HuH-7 (cell line): Measurements from ENCODE around the gene HSPB6.

ENCODE experiments used
- DNase-seq: peaks from one replicate; pipeline ENCODE4 v3.0.0; 2011; ENCODE audit warnings: low spot score

The HSPB6 gene

DNA sequence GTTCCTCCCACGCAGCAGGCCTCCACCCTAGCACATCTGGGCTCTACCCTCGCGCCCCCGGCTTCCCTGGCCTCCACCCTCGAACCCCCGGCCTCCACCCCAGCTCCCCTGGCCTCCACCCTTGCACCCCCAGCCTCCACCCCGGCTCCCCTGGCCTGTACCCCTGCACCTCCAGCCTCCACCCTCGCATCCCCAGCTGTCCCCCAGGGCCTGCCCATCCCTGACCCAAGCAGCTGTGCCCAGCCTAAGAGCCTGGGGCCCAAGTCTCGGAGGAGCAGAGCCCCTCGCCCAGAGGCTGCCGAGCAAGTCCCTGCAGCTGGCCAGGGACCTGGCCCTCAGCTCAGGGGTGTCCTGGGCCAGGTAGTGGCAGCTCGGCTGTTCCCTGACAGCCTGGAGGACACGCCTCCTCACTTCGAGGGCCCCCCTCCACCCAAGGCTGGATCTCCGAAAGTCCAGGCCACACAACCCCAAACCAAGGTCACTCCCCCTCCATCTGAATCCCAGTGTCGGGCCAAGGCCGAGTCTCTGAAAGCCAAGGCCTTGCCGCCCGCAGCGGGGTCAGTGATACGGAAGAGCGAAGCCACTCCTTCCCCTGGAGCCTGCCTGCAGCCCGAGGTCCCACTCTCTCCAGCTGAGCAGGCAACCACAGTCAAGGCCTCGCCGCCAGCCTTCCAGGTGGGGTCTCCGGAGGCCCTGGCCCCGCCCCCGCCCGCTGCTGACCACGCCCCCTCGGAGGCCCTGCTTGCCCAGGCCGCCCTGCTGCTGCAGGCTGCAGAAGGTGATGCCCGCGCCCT lies 10.7 kb upstream of the HSPB6 start:
- no peak for DNase-seq

DNA sequence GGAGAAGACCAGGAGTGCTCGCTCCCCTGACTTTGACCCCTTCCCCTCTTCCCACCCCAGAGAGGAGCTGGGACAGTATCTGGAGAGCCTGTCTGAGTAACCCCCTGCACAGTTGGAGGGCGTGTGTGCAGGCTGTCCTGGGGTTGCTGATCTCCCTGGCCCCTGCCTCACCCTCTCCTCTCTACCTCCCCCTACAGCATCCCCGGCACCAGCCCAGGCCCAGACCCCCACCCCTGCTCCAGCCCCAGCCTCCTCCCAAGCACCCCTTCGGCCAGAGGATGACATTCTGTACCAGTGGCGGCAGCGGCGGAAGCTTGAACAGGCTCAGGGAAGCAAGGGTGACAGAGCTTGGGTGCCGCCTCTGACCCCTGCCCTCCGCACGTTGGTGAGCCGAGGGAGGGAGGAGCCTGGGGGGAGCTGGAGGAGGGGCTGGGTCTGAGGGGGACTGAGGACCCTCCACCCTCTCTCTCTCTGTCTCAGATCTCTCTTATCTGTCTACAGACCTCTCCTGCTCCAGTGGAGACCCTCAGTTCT lies 9.8 kb upstream of the HSPB6 start:
- no peak for DNase-seq

DNA sequence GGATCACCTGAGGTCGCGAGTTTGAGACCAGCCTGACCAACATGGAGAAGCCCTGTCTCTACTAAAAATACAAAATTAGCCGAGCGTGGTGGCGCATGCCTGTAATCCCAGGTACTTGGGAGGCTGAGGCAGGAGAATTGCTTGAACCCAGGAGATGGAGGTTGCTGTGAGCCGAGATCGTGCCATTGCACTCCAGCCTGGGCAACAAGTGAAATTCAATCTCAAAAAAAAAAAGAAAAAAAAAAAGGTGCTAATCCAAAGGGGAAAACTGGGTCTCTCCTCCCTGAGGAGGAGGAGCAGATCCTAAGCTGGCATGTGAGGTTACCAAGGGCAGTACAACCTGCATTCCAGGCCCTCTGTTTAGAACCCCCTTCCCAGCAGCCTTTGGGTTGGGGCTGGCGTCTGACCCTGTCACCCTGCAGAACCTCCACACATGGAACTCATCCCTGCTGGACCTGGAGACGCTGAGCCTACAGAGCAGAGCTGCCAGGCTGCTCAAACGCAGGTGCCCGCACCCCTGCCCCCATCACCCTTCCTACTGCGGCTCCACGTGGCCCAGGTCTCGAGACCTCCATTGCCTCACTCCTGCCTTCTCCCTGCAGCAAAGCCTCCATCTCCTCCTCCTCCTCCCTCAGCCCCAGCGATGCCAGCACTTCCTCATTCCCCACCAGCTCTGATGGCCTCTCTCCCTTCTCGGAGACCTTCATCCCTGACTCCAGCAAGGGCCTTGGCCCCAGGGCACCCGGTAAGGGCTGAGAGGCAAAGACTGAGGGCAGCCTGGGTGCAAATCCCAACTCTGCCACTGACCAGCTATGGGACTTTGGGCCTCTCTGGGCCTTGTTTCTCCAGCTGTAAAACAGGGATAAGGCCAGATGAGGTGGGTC lies 7.8 kb upstream of the HSPB6 start:
- DNase-seq: no peak

DNA sequence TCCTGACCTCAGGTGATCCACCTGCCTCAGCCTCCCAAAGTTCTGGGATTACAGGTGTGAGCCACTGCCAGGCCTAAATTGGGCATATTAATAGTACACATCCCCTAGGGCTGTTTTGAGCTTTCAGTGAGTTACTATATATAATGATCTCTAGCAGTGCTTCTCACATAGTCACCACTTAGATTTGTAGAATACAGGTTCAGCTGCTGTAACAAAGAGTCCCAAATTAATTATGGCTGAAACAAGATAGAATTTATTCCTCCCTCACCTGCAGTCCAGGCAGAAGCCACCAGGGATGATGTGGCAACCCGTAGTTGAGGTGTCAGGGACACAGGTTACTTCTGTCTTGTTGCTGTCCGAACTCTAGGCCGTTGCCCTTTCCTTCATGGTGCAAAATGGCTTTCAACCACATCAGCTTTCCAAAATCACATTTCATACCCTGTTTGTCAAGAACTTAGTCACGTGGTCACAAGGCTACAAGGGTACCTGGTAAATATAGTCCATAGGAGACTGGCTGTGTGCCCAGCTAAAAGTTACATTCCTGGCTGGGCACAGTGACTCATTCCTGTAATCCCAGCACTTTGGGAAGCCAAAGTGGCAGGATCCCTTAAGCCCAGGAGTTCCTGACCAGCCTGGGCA lies 4.0 kb upstream of the HSPB6 start:
- DNase-seq: no peak

DNA sequence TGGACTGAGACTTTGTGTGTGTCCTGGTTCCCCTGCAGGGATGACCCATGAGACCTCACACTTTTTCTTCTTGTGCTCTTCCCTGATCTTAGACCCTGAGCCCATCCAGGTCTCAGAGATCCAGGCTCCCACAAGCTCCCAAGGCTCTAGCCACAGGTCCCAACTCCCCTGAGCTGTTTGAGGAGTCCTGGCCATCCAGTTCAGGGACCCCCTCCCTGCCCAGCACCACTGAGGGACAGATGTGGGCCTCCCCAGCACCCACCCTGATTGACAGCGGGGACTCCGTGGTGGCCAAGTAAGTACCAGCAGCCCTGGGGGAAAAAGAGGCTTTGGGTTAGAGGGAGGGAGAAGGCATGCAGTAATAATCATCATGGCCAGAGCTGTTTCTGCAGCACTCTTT lies 2.9 kb upstream of the HSPB6 start:
- no peak for DNase-seq

DNA sequence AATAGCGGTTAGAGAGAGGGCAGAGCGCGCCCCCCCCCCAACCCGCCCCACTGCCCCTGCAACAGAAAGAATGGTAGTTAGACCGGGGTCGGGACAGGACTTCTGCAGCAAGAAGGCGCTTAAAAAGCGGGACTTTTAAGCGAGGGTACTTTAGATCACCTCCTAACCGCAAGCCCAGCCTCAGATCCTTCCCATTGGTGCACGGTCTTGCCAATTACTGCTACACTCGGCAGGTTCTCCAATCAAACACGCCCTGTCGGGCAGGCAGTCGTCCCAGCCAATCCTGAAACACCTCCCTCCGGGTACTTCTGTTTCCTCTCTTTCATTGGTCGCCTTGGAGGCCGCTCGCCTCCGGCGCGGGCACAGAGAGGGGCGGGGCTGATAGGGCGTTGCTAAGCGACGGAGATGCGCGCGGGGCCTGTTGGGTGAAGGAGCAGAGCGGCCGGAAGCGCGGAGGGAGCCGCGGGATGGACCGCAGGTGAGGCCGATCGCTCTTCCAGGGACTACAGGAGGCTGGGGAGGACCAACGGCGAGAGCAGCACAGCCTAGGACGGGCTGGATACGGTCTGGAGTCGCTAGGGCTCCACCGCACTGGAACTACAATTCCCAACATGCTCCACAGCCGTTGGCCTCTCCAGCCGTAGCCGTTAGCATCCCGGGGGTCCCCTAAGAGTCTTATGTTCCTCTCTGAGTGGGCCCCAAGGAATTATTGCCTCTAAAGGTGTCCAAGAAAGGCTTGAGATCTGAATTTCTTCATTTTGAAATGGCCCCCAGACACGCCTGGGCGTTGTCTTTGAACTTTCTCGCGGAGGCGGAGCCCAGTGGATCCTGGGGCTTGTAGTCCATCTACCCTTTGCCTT lies 1.1 kb upstream of the HSPB6 start, which contains the start of gene PROSER3:
Gene PROSER3, plus strand, starts transcription at position 428 of the 860 bp plus-strand sequence. Its CDS starts 40 bp downstream, at position 468.
- peak; percentile 100 for DNase-seq

DNA sequence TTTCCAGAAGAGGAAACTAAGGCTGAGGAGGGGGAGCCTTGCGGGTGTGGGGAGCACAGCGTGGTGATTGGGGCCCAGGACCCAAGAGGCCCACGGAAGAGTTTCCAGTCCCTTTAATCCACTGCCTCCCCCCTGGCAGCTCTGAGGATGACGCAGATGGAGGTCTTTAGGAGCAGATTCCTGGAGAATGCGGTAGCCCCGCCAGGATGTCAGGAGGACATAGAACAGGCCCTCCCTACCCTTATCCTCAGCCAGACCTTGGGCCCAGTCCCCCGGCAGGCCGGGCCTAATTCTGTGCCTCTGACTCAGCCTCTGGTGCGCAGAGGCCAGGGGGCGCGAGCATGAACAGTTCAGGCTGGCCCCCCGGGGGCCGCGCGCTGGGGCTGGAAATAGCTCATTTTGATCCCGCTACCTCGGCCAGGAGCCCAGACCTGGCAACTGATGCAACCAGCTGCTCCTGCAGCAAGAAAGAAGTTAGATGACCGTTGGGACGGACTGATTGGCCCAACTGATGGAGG lies 461 bp upstream of the HSPB6 start:
- no peak for DNase-seq

DNA sequence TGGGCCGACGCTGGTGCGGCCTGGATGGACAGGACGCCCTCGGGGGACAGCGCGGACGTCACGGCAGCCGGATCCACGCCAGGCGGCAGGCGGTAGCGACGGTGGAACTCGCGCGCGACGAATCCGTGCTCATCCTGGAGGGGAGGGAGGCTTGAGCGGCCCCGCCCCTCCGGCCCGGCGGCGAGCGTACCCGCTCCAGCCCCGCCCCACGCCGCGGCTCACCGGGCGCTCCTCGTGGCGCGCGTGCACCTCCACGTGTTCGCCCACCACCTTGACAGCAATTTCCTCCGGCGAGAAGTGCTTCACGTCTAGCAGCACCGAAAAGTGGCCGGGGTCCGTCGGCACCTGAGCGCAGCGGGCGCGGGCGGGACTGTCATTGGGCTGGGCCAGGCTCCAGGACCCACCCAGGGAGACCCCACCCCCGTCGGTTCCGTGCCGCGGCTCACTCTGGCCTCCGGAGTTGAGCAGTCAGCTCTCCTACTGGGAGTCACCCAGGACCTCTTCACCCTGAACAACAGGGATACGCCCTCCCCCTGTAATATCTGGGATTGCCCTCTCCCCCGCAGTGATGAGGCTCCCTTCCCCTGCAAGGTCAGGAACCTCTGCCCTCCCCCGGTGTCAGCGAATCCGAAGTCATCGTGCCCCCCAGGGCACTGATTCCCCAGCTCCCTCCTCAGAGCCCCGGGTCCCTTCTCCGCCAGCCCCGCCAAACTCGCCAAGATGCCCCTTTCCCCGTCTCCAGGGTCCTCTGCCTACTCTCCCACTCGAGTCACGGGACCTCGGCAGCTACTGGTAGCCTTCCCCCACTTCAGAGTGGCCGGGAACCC lies 1.1 kb downstream of the HSPB6 start:
- DNase-seq: no peak

DNA sequence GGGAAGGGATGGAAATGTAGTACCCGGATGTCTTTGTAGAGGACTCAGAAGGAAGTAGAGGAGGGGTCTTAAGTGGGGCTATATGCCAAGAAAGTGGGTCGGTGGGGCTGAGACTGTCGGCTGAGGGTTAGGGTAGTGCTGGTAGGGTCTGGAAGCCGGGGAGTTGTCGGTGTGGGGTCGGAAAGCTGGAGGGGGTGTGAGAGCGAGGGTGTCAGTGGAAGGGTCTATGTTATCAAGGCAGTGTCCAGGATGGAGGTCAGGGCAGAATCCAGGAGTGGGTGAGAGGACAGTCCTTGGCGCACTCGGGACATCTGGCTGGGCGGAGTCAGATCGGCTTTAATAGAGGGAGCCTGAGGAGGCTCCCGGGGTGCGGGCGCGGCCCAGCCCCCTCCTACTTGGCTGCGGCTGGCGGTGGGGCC lies 1.7 kb downstream of the HSPB6 start:
- DNase-seq: no peak

DNA sequence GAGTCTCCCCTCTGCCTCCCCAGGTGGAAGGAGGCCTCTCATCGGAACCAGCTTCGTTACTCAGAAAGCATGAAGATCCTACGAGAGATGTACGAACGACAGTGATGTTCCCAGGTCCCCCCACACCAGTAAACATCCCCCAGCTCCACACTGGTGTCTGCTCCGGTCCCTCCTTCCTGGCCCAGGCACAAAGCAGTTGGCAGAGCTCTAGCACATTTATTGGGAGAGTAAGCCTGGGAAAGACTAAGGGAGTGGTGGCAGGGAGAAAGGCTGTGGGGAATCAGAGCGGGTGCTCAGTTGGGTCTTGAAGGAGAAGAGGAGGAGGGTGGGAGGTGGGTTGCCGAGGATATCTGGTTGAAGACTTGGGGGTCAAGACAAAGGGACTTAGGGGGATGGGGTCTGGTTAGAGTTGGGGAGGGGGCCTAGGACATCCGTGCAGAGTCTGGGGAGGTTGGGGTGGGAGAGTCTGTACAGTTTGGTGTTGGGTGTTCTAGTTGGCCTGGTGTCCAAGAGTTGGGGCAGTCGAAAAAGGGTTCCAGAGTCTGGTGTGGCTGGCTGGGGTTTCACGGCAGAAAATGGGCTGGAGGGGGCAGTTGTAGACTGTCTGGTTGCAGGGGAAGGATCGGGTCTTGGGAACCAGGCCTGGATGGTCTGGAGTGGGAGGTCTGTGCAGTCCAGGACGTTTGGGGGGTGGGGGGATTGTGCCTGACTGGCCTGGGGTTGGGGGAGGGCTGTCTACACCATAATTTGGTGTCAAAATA lies 2.3 kb downstream of the HSPB6 start:
- no peak for DNase-seq

DNA sequence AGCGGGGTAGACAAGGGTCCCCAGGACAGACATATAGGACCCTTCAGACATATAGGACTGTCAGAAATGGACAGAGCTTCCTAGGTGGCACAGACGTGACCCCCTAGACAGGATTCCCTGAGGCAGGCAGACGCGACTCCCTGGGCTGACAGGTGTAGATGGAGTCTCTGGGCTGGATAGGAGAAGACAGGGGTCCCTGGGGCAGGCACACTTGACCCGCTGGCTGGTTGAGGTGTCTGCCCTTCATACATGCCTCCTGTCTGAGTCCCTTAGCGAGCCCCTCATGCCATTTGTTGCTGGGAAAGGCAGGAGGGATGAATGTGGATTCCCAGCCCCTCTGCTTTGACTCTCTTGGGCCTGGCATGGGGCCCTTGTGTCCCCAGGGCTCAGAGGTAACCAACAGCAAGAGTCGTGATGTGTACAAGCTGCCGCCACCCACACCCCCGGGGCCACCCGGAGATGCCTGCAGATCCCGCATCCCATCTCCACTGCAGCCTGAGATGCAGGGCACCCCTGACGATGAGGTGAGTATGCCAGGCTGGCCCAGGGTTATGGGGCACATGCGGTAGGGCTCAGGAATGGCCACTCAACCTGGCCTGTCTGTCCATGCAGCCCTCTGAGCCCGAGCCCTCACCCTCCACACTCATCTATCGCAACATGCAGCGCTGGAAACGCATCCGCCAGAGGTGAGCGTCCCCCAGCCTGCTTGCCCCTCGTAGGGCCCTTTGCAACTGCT lies 3.0 kb downstream of the HSPB6 start:
- DNase-seq: no peak

DNA sequence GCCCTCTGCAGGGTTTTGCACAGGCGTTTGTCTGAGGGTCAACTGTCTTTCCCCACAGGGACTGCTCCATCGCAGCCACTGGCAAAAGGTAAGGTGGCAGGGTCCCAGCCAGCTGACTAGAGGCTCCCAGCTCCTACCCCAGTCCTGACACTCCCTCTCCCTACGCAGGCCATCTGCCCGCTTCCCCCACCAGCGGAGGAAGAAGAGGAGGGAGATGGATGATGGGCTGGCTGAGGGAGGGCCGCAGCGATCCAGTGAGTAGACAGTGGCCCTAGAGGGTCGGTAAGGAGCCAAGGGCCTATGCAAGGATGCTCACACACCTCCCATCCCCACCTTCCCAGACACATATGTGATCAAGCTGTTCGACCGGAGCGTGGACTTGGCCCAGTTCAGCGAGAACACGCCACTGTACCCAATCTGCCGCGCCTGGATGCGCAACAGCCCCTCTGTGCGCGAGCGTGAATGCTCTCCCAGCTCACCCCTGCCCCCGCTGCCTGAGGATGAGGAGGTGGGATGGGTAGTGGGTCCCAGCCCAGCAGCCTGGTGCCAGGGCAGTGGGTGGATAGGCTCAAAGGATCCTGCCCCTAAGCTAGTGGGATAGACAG lies 4.0 kb downstream of the HSPB6 start:
- DNase-seq: no peak

DNA sequence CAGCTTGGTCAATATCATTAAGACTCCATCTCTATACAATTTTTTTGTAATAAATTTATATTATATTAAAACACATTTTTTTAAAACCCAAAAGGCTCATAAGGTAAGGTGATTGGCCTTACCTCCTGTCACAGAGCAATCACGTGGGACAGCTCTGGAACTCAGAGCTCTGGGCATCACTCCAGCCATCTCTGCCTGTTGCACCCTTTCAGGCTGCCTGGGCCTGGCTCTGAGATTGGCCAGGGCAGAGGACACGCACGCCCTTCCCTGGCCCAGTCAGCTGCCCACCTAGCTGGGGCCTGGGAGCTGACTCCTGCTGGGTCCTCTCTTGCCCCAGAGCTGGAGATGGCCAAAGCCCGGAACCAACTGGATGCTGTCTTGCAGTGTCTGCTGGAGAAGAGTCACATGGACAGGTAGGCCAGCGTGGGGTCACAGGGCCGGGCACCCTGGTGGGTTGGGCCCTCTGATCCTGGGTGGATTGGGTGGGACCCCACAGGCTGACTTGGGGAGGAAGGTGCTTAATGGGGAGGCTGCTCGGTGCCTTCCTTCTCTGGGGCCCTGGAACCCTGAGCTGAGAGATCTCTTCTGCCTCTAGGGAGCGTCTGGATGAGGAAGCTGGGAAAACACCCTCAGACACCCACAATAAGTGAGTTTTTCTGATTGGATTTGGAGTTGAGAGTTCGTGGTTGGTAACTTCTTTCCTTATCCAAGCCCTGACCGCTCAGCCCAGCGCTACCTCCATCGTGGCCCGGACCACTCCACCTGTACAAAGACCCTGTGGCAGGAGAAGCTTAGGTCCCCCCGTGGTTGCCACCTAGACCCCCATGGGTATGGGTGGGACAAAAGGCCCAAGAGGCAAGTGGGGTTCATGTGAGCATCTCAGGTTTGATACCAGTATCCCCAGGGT lies 4.7 kb downstream of the HSPB6 start:
- DNase-seq: no peak

DNA sequence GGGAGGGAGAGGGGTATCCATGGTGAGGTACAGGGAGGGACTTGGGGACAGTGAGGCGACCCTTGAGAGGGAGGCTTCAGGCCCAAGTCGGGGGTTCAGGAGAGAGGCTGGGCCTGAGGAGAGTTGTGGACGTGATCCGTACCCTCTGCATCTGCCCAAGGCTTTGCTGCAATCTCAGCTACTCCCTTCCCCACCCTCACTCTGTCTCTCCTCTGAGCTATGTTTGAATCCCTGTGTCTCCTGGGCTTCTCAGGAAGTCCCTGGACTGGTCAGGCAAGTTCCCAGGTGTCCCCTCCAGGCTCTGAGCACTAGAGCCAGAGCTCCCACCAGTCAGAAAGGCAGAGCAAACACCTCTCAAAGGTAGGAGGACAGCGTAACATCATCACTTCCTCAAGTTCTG lies 6.7 kb downstream of the HSPB6 start:
- DNase-seq: no peak

DNA sequence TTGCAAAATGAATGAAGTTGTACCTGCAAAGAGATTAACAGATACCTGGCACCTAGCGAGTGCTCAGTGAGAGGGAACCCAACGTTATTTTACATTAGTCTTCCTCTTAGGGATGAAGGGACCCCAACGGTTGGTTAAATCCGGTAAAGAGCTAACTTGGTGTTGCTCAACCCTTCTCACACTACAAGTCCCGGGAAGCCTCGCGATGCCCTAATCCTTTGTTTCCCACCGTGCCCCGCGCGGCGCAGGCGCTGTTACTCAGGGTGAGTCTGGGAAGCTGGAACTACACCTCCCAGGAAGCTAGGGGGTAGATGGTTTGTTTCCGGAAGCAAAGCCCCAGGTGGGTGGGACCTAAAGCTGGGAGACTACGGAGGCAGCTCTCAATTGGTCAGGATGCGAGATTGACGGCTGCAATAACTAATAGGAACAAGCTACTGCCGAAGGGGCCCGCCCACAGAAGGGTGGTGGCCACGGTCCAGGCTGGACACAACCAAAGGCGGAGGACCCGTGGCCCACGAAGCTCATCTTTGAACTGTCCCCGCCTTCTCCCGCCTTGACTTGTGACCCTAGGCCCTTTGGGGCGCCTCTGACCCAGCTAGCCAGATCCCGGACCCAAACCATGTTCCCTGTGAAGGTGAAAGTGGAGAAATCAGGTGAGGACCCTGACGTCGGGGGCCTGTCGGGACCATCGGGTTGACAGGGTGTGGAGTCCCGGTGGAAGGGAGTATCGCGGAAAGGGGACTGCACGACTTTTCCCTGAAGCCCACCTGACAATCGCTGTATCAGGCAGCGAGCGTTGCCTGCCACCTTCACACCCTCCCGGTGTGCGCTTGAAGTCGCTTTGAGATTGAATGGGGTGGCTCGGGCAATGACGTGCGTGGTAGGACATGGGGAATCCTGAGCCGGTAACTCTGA lies 8.5 kb downstream of the HSPB6 start, which contains the start of gene LIN37:
Gene LIN37, plus strand, starts transcription at position 471 of the 915 bp plus-strand sequence. Its CDS starts 149 bp downstream, at position 620.
- peak; percentile 98 for DNase-seq

DNA sequence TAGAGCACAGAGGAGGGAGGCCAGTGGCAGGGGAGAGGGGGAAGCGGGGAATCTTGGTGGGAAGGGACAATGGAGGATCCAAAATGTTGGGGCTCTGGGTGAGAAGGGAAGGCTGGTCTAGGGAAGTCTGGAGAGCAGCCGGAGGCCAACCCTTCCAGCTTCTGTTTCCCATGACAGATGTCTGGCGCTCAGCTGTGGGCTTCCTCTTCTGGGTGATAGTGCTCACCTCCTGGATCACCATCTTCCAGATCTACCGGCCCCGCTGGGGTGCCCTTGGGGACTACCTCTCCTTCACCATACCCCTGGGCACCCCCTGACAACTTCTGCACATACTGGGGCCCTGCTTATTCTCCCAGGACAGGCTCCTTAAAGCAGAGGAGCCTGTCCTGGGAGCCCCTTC lies 10.3 kb downstream of the HSPB6 start:
- no peak for DNase-seq
